Measurements from ENCODE around the gene CAMK2A.

DNA sequence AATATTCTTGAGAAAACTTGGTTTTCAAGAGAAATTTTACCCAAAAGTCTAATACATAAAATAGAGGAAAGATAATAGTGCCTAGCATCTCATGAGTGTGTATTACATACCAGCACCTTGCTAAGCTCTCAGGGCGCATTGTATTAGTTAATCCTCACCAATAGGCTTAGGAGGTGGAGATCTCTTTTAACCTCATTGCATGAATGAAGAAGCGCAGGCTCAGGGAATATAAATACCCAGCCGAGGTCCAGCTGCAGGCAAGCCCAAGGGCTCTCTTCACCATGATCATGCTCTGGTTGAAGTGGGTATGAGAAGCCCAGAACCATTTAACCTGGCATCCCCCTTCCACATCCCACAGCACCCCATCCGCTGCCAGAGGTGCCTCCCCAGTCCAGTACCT, 46.0 kb downstream of the CAMK2A start:
- TF ChIP-seq, protein P1, sequence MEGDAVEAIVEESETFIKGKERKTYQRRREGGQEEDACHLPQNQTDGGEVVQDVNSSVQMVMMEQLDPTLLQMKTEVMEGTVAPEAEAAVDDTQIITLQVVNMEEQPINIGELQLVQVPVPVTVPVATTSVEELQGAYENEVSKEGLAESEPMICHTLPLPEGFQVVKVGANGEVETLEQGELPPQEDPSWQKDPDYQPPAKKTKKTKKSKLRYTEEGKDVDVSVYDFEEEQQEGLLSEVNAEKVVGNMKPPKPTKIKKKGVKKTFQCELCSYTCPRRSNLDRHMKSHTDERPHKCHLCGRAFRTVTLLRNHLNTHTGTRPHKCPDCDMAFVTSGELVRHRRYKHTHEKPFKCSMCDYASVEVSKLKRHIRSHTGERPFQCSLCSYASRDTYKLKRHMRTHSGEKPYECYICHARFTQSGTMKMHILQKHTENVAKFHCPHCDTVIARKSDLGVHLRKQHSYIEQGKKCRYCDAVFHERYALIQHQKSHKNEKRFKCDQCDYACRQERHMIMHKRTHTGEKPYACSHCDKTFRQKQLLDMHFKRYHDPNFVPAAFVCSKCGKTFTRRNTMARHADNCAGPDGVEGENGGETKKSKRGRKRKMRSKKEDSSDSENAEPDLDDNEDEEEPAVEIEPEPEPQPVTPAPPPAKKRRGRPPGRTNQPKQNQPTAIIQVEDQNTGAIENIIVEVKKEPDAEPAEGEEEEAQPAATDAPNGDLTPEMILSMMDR (IDR thresholded peaks at IDR 0.05), result no peak
- TF ChIP-seq POLR2A (IDR thresholded peaks at IDR 0.05), result no peak
